ENCODE measurements around the gene PKN1.
"Not testable (repeated sequence)": the region's sequence is repeated elsewhere in the genome, so short reads cannot be mapped to it uniquely, and the experiment has no call there.

The PKN1 gene

GRCh38 chr19:14487370-14488125 lies 54.4 kb downstream of the PKN1 start:
- DNase-seq (ENCODE audit: low read depth) = no peak

GRCh38 chr19:14492756-14493337 lies 59.7 kb downstream of the PKN1 start:
- DNase-seq (ENCODE audit: low read depth) = no peak

- no peak for DNase-seq (ENCODE audit: low read depth)
These were observed 61.3 kb downstream of the PKN1 start for GRCh38 chr19:14494411-14494810.

GRCh38 chr19:14494910-14495671 lies 62.0 kb downstream of the PKN1 start:
- no peak for DNase-seq (ENCODE audit: low read depth)

- no peak for DNase-seq (ENCODE audit: low read depth)
These were observed 62.5 kb downstream of the PKN1 start for GRCh38 chr19:14495672-14496028.

- peak; percentile 94 for DNase-seq (ENCODE audit: low read depth)
These were observed 63.1 kb downstream of the PKN1 start, which contains the start of gene GIPC1 for GRCh38 chr19:14496029-14496833. Gene GIPC1, minus strand, starts transcription at chr19:14496127. Its CDS starts 13,151 bp downstream, at chr19:14482976.

GRCh38 chr19:14496834-14497227 lies 63.7 kb downstream of the PKN1 start:
- no peak for DNase-seq (ENCODE audit: low read depth)

GRCh38 chr19:14497228-14497921 lies 64.3 kb downstream of the PKN1 start:
- DNase-seq (ENCODE audit: low read depth) = no peak

- DNase-seq (ENCODE audit: low read depth) = no peak
These were observed 69.4 kb downstream of the PKN1 start for GRCh38 chr19:14502334-14503092.

- no peak for DNase-seq (ENCODE audit: low read depth)
These were observed 70.2 kb downstream of the PKN1 start for GRCh38 chr19:14503285-14503684.

GRCh38 chr19:14504575-14504974 lies 71.5 kb downstream of the PKN1 start:
- not testable (repeated sequence) for DNase-seq (ENCODE audit: low read depth)

- DNase-seq (ENCODE audit: low read depth) = no peak
These were observed 72.6 kb downstream of the PKN1 start for GRCh38 chr19:14505488-14506239.

- DNase-seq (ENCODE audit: low read depth) = no peak
These were observed 74.8 kb downstream of the PKN1 start for GRCh38 chr19:14507704-14508542.

- DNase-seq (ENCODE audit: low read depth) = no peak
These were observed 77.5 kb downstream of the PKN1 start for GRCh38 chr19:14510311-14511228.

- DNase-seq (ENCODE audit: low read depth) = no peak
These were observed 78.1 kb downstream of the PKN1 start for GRCh38 chr19:14511229-14511593.

GRCh38 chr19:14512406-14512961 lies 79.4 kb downstream of the PKN1 start:
- no peak for DNase-seq (ENCODE audit: low read depth)

GRCh38 chr19:14514215-14514863 lies 81.2 kb downstream of the PKN1 start:
- no peak for DNase-seq (ENCODE audit: low read depth)
